Keratinocyte (primary cell): ENCODE results near the gene HEATR1. TPM values are rescaled to one million over a fixed set of nuclear protein-coding genes. Genes with fewer than 3 reads are reported as not detected.

Experiments used
- DNase-seq: peaks from one replicate; pipeline ENCODE4 v3.0.0-alpha.2; 2011; ENCODE audit warnings: low read depth, missing footprints, low spot score
- FAIRE-seq: peaks from 2 replicates; lab custom pipeline; 2011; peaks lifted over from hg19 to GRCh38; lab: Jason Lieb, UNC
- H2AFZ ChIP-seq: 2 replicates; pipeline ENCODE4 v1.6.0; 2012; ENCODE audit warnings: low read length, control low read depth, inconsistent platforms; ENCODE audit not compliant: control insufficient read depth
- H3K27ac ChIP-seq: 2 replicates; pipeline ENCODE4 v1.5.1; 2011; ENCODE audit warnings: low read length; ENCODE audit not compliant: control insufficient read depth, insufficient read depth
- H3K27me3 ChIP-seq: 3 replicates; pipeline ENCODE4 v1.6.0; 2011; ENCODE audit warnings: low read length; ENCODE audit not compliant: control insufficient read depth, insufficient read depth; ENCODE audit errors: extremely low read depth
- H3K36me3 ChIP-seq, 2 experiments: 2 replicates in 1 of 2; 3 replicates in 1 of 2; pipeline ENCODE4 v1.5.1; 2011; ENCODE audit warnings: low read length in 2 of 2, mild to moderate bottlenecking in 1 of 2; ENCODE audit not compliant: control insufficient read depth in 2 of 2, insufficient read depth in 2 of 2; ENCODE audit errors: extremely low read depth in 1 of 2
- H3K4me1 ChIP-seq: 3 replicates; pipeline ENCODE4 v1.5.1; 2011; ENCODE audit warnings: low read length; ENCODE audit not compliant: control insufficient read depth, insufficient read depth; ENCODE audit errors: extremely low read depth
- H3K4me2 ChIP-seq: 3 replicates; pipeline ENCODE4 v1.6.0; 2011; ENCODE audit warnings: low read depth, low read length; ENCODE audit not compliant: control insufficient read depth, insufficient read depth; ENCODE audit errors: extremely low read depth
- H3K4me3 ChIP-seq, 3 experiments: fragments of 200-600 bp in 1 of 3; sonication (generic) in 1 of 3; 2 replicates in 2 of 3; 3 replicates in 1 of 3; pipeline ENCODE4 v1.5.1; 2011 to 2016; ENCODE audit warnings: low read length in 3 of 3, mild to moderate bottlenecking in 3 of 3, control low read depth in 2 of 3, inconsistent platforms in 1 of 3, low read depth in 1 of 3, mixed read lengths in 1 of 3, mixed run types in 1 of 3, moderate library complexity in 1 of 3; ENCODE audit not compliant: control insufficient read depth in 2 of 3, insufficient read depth in 2 of 3; ENCODE audit errors: extremely low read depth in 1 of 3
- H3K79me2 ChIP-seq: 2 replicates; pipeline ENCODE4 v1.6.0; 2012; ENCODE audit warnings: low read length; ENCODE audit not compliant: control insufficient read depth, insufficient read depth
- H3K9ac ChIP-seq: 3 replicates; pipeline ENCODE4 v1.6.0; 2011; ENCODE audit warnings: low read length; ENCODE audit not compliant: control insufficient read depth, insufficient read depth; ENCODE audit errors: extremely low read depth
- H3K9me1 ChIP-seq: 3 replicates; pipeline ENCODE4 v1.6.0; 2011; ENCODE audit warnings: low read length; ENCODE audit not compliant: control insufficient read depth, insufficient read depth; ENCODE audit errors: extremely low read depth
- H3K9me3 ChIP-seq: 2 replicates; pipeline ENCODE4 v1.5.1; 2012; ENCODE audit warnings: low read depth, low read length; ENCODE audit not compliant: control insufficient read depth
- H4K20me1 ChIP-seq: 3 replicates; pipeline ENCODE4 v1.6.0; 2011; ENCODE audit warnings: low read length; ENCODE audit not compliant: control insufficient read depth, insufficient read depth; ENCODE audit errors: extremely low read depth
- EZH2 ChIP-seq: IDR thresholded peaks from one replicate; pipeline ENCODE4 v1.6.1; 2012; ENCODE audit warnings: inconsistent platforms, mild to moderate bottlenecking, low read length, moderate library complexity
- dilution Hi-C: fragments of 300-500 bp; cut with MboI; formaldehyde crosslinking; loops from one replicate; pipeline ENCODE4 v1.7.0; 2020; ENCODE audit warnings: low sequenced_read_pairs; ENCODE audit not compliant: extremely low pct_ligation_motif_present
- polyA plus RNA-seq, 5 experiments: library from polyadenylated mRNA; depleted of rRNA in 3 of 5; stranded (reverse) in 3 of 5; stranded (forward) in 1 of 5; unstranded in 1 of 5; fragments of >200 nt; gene quantifications; 1 replicate in 1 of 5; 2 replicates in 3 of 5; 3 replicates in 1 of 5; pipeline versions ENCODE4 v1.2.1 to v1.2.3, GENCODE V29; 2011 to 2012; ENCODE audit warnings: missing spikeins in 2 of 5, low read depth in 1 of 5, low replicate concordance in 1 of 5
- TF ChIP-seq, protein P1 (sequence below), 3 experiments: IDR thresholded peaks in 1 of 3; conservative IDR thresholded peaks in 1 of 3; optimal IDR thresholded peaks in 1 of 3; 2 replicates in 2 of 3; 3 replicates in 1 of 3; pipeline versions ENCODE3 to v1.5.1; 2011; ENCODE audit warnings: low read length in 3 of 3, mild to moderate bottlenecking in 3 of 3, moderate library complexity in 2 of 3, control low read depth in 1 of 3, inconsistent platforms in 1 of 3; ENCODE audit not compliant: insufficient read depth in 2 of 3; ENCODE audit errors: extremely low read depth in 1 of 3

HEATR1 gene
- polyA plus RNA-seq, 1 donor (not counting 4 experiments of a cell fraction or from before 2014, with no cell fraction given): 19.5 TPM

GRCh38 chr1:236522937-236523703 is 81.2 kb downstream of the HEATR1 start:
- peak overlapping the region; percentile 88 for H3K27ac ChIP-seq
- dilution Hi-C loops: no loop called here
- H3K9me3 ChIP-seq: no peaks in the 10 kb centered on the region
- H3K4me1 ChIP-seq: peaks cover 13% of the 10 kb centered on the region
- H2AFZ ChIP-seq: peak overlapping the region; percentile 98
- H3K9ac ChIP-seq: peak overlapping the region; percentile 91
- H3K79me2 ChIP-seq: peaks cover 15% of the 10 kb centered on the region
- FAIRE-seq (no peak), DNase-seq (no peak)
- no peaks in the 10 kb centered on the region for H4K20me1 ChIP-seq
- no peak for TF ChIP-seq EZH2
- TF ChIP-seq, protein P1, sequence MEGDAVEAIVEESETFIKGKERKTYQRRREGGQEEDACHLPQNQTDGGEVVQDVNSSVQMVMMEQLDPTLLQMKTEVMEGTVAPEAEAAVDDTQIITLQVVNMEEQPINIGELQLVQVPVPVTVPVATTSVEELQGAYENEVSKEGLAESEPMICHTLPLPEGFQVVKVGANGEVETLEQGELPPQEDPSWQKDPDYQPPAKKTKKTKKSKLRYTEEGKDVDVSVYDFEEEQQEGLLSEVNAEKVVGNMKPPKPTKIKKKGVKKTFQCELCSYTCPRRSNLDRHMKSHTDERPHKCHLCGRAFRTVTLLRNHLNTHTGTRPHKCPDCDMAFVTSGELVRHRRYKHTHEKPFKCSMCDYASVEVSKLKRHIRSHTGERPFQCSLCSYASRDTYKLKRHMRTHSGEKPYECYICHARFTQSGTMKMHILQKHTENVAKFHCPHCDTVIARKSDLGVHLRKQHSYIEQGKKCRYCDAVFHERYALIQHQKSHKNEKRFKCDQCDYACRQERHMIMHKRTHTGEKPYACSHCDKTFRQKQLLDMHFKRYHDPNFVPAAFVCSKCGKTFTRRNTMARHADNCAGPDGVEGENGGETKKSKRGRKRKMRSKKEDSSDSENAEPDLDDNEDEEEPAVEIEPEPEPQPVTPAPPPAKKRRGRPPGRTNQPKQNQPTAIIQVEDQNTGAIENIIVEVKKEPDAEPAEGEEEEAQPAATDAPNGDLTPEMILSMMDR (optimal IDR thresholded peaks at IDR 0.05 in 1 of 3, IDR thresholded peaks at IDR 0.05 in 1 of 3, conservative IDR thresholded peaks at IDR 0.05 in 1 of 3; ENCODE audit: extremely low read depth in 1 of 3, insufficient read depth in 2 of 3, low read length in 3 of 3): no peak
- H3K4me2 ChIP-seq: peak overlapping the region; percentile 95
- H3K36me3 ChIP-seq: peaks cover 3 to 4% of the 10 kb centered on the region in 2 experiments
- H3K9me1 ChIP-seq: no peaks in the 10 kb centered on the region
- no peaks in the 10 kb centered on the region for H3K27me3 ChIP-seq
- peak overlapping the region; percentile 93 to 99 (median 96) for H3K4me3 ChIP-seq

- no peaks in the 10 kb centered on the region for H3K27me3 ChIP-seq
- no peak for TF ChIP-seq EZH2
- TF ChIP-seq, protein P1 (optimal IDR thresholded peaks at IDR 0.05 in 1 of 3, IDR thresholded peaks at IDR 0.05 in 1 of 3, conservative IDR thresholded peaks at IDR 0.05 in 1 of 3; ENCODE audit: extremely low read depth in 1 of 3, insufficient read depth in 2 of 3, low read length in 3 of 3): no peak
- H3K4me1 ChIP-seq: peaks cover 24% of the 10 kb centered on the region
- no peak overlapping the region for H3K27ac ChIP-seq
- no peak overlapping the region for H3K9ac ChIP-seq
- H3K4me2 ChIP-seq: no peak overlapping the region
- H3K36me3 ChIP-seq: no peaks in the 10 kb centered on the region
- H3K4me3 ChIP-seq: no peak overlapping the region
- peaks cover 15% of the 10 kb centered on the region for H3K79me2 ChIP-seq
- no peaks in the 10 kb centered on the region for H3K9me1 ChIP-seq
- H3K9me3 ChIP-seq: no peaks in the 10 kb centered on the region
- dilution Hi-C loops: no loop called here
- no peaks in the 10 kb centered on the region for H4K20me1 ChIP-seq
- no peak for FAIRE-seq
- DNase-seq: no peak
- H2AFZ ChIP-seq: no peak overlapping the region
Observed at GRCh38 chr1:236520445-236521005, 83.8 kb downstream of the HEATR1 start.
